Activated CD4-positive, alpha-beta T cell treated with anti-CD3 and anti-CD28 coated beads, Interleukin-2, amount 50 U/mL, for 16 hours (primary cell): ENCODE measurements around the gene HIPK3.
"Not testable (repeated sequence)": the region's sequence is repeated elsewhere in the genome, so short reads cannot be mapped to it uniquely, and the experiment has no call there.

Experiments
- DNase-seq: peaks from one replicate; pipeline ENCODE4 v3.0.0-alpha.2; 2020

The HIPK3 gene

DNA sequence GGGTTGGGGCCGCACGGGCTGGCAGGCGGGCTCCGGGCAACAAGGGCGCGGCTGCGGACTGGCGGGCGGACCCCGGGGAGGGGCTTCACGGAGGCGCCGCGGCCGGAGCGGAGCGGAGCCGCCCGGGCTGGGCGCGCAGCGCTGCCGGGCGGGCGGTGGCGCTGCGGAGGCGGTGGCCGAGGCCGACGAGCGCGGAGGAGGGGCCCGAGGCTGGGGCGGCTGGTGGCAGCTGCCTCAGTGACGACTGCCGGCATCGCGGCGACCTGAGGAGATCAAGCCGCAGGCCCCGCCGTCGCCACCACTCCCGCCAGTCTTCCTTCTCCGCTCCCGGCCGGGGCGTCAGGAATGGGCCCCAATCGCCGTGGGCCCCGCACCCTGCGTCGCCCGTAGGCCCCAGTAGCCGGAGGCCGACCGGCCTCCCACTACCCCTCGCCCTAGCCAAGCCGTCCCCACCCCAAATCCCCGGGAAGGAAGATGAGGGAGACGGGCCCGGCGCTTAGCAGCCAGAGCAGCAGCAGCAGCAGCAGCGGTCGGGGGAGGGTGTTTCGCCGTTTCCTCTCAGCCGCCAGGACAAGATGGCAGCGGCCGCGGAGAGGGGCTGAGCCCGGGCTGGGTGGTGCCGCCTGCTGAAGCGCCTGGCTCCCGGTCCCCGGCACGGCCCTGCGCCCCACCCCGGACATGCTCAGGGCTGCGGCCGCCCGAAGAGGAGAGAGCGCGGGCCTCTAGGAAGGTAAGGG lies at the start of gene HIPK3:
HIPK3 (plus strand) TSS at position 222 of the 737 bp plus-strand sequence.
- DNase-seq: peak; percentile 82

DNA sequence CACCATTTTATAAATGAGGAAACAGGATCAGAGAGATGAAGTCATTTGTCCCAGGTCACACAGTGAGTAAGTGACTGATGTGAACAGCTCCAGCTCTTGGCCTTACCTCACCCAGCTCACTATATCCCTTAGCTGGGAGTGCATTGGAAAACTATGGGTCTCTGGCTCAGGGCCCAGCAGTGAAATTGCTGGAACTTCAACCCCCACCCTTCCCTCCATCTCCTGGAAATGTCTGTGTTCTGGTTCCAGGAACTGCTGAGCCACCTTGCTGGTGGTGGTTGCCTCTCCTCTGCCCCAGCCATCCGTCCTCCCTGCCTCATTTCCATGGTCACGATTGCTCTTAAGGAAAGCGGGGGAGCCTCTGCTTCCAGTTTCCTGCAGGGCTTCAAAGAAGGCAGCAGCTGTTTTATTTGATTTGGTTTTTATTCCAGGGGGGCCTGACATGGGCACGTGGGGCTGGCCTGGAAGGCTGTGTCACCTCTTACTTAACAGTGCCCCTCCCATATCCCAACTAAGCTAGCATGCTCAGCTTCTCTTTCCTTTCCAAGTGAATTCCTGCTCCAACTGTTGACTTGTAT lies 49.7 kb upstream of the HIPK3 start:
- no peak for DNase-seq

DNA sequence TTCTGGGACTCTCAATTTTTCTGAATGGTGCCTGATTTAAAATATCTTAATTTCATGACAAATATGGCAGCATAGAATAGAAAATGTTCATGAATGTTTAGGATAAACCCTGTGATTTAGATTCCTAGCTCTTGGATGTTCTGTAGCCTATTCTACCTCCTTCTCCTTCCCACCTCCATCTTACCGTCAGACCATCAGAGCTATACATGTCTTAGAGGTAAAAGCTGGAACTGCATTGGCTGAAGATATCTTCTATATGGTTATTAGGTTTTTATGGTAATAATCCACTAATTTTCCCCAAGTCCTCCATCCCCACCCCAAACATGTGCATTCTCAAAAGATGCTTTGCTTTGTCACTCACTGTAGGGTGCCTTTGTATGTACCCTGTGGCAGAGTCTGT lies 49.0 kb upstream of the HIPK3 start:
- no peak for DNase-seq

DNA sequence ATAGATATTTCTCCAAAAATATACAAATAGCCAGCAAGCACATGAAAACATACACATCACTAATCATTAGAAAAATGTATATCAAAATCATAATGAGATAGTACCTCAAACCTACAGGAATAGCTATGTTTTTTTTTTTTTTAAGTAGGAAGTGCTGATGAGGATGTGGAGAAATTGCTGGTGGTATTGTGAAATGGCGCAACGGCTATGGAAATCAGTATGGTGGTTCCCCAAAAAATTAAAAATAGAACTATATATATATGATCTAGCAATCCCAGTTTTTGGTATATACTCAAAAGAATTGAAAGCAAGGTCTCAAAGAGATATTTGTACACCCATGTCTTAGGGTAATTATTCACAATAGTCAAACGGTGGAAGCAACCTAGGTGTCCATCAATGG lies 46.0 kb upstream of the HIPK3 start:
- DNase-seq: no peak

DNA sequence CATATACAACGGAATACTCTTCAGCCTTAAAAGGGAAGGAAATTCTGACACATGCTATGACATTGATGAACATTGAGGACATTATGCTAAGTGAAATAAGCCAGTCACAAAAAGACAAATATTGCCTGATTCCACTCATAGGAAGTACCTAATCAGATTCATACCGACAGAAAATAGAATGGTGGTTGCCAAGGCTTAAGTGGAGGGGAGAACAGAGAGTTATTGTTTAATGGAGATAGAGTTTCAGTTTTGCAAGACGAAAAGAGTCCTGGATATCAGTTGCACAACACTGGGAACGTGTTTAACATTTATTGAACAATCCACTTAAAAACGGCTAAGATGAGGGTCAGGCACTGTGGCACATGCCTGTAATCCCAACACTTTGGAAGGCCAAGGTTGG lies 45.6 kb upstream of the HIPK3 start:
- no peak for DNase-seq

DNA sequence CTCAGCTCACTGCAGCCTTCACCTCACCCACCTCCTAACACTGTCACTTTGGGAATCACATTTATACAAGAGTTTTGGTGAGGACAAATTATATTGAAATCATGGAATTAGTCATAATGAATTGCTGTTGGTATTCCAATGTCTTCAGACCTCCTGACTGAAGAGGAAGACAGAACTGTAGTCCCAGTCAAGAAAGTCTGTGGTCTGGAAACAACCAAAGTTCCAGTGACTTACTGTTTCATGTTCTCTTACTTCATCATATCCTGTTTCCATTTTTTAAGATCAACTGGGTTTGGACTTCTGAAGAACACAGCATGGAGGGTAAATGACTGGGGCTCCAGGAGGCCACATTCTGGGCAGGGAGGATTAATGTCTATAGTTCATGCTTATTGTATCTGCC lies 43.0 kb upstream of the HIPK3 start:
- DNase-seq: no peak

DNA sequence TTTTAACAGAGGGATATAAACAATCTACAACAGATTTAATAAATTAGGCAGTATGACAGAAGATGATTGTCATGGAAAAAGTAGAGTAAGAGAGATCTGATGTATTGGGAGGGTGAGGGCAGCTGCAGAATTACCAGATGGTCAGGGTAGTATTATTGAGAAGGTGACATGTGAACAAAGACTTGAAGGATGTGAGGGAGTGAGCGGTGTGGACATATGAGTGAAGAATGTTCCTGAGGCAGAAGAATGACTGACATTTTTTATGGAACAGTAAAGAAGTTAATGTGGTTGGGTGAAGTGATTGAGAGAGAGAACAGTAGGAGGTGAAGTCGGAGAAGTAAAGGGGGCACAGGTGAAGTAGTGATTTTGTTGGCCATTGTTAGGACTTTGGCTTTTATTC lies 42.4 kb upstream of the HIPK3 start:
- DNase-seq: no peak

DNA sequence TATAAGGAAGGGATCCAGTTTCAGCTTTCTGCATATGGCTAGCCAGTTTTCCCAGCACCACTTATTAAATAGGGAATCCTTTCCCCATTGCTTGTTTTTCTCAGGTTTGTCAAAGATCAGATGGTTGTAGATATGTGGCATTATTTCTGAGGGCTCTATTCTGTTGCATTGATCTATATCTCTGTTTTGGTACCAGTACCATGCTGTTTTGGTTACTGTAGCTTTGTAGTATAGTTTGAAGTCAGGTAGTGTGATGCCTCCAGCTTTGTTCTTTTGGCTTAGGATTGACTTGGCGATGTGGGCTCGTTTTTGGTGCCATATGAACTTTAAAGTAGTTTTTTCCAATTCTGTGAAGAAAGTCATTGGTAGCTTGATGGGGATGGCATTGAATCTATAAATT lies 40.5 kb upstream of the HIPK3 start:
- not testable (repeated sequence) for DNase-seq

DNA sequence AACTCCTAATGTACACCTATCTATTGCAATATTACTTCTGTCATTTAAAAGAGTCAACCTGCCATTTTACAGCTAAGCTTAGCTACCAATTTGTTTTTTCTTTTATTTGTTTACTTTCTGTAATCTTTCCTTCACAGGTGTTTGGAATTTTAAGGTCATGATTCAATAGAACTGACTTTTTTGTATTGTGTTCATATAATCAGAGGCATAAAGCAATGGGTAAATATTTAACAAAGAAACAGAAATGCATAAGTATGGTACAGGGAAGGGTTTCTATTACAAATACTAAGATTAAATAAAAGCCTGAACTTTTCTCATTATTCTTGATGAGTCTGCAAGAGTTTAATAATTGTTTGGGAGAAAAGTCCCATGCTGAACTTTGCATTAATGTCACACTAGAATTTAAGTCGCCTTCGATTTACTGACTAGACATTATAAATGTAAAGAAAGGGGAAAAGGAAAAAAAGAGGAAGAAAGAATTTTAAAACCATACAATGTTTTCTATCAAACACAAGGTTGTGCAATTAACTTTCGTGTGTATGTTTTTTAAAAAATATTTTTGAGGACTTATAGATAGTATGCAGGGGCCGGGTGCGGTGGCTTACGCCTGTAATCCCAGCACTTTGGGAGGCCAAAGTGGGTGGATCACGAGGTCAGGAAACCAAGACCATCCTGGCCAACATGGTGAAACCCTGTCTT lies 35.0 kb upstream of the HIPK3 start:
- DNase-seq: no peak

DNA sequence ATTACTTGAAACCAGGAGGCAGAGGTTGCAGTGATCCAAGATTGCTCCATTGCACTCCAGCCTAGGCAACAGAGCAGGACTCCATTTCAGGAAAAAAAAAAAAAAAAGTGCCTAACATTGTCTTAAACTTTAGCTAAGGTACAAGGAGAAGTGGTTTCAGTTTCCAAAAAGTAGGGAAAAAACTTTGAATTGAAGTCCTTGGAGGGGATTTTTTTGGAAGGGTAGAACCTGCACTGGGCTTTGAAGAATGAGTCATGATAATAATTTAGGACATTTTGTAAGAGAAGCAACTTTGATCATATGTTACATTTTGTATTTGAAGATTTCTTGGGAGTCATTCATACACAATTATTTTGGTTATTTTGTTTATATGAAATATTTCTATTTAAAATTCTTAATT lies 31.8 kb upstream of the HIPK3 start:
- no peak for DNase-seq

DNA sequence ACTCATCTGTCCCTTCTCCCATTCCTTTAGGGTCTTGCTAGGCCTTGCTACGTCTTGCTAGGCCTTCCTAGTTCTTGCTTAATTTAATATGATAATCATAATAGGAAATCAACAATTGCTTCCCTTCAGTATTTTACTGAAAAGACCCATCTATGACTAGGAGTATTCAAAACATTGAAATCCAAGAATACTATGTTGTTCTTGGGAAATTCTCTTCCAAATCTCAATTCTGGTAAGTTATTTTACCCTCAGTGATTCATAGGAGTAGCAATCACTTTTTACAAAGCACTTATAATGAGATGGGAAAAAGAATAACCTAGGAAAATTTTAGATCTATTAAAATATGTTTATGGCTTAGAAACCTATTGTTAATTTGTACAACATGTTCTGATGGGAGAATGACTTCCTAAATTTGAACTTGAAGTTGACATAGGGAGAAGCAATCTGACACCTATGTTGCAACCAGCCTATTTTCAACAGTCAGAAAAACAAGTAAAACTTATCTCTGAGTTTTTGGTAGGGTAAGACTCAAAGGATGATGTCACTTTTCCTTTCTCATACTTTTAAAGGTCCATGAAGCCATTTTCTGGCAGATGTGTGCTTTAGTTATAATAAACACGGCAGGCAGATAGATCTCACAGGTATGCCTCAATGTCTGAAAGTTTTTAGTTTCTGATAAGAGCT lies 29.5 kb upstream of the HIPK3 start:
- no peak for DNase-seq

DNA sequence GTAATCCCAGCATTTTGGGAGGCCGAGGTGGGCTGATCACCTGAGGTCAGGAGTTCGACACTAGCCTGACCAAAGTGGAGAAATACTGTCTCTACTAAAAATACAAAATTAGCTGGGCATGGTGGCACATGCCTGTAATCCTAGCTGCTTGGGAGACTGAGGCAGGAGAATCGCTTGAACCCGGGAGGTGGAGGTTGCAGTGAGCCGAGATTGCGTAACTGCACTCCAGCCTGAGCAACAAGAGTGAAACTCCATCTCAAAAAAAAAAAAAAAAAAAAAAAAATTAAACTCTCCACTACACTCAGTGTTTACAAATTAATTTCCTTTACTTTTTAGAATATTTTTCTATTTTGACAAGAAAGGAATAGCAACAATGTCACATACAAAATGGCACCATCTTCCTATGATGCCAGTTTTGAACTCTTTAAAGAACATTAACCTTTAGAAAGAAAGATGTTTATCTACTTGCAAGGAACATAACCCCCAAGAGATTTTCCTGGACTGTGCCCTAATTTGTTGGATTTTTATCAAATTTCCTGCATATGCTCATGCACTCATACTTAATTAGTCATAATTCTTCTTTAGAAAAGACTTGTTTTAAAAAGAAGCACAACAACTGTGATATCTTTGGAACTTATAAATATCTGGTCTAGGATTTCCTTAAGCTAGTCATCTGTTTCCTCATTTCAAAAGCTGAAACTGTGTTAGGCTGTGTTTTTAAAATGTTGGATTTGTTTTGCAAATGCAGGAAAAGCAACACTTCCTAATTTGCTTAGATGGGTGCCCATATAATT lies 22.6 kb upstream of the HIPK3 start:
- no peak for DNase-seq

DNA sequence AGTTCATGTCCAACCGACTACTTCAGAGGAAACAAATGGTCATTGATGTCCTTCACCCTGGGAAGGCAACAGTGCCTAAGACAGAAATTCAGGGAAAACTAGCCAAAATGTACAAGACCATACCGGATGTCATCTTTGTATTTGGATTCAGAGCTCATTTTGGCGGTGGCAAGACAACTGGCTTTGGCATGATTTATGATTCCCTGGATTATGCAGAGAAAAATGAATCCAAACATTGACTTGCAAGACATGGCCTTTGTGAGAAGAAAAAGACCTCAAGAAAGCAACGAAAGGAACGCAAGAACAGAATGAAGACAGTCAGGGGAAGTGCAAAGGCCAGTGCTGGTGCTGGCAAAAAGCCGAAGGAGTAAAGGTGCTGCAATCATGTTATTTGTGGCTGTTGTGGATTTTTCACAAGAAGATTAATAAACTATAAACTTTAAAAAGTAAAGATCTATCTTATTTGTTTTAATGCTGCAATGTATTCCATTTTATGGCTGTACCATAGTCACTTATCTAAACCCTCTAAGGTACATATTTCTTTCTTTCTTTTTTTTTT lies 20.1 kb upstream of the HIPK3 start:
- DNase-seq: no peak

DNA sequence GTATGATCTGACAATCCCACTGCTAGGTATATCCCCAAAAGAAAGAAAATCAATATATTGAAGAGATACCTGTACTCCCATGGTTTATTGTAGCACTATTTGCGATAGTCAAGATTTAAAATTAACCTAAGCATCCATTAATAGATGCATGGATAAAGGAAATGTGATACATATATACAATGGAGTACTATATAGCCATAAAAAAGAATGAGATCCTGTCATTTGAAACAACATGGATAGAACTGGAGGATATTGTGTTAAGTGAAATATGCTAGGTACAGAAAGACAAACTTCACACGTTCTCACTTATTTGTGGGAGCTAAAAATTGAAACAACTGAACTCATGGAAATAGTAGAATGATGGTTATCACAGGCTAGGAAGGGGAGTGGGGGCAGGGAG lies 14.6 kb upstream of the HIPK3 start:
- DNase-seq: no peak

DNA sequence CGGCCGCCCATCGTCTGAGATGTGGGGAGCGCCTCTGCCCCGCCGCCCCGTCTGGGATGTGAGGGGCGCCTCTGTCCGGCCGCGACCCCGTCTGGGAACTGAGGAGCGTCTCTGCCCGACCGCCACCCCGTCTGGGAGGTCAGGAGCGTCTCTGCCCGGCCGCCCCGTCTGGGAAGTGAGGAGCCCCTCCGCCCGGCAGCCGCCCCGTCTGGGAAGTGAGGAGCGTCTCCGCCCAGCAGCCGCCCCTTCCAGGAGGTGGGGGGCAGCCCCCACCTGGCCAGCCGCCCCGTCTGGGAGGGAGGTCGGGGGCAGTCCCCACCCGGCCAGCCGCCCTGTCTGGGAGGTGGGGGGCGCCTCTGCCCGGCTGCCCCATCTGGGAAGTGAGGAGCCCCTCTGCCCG lies 13.5 kb upstream of the HIPK3 start:
- DNase-seq: not testable (repeated sequence)

DNA sequence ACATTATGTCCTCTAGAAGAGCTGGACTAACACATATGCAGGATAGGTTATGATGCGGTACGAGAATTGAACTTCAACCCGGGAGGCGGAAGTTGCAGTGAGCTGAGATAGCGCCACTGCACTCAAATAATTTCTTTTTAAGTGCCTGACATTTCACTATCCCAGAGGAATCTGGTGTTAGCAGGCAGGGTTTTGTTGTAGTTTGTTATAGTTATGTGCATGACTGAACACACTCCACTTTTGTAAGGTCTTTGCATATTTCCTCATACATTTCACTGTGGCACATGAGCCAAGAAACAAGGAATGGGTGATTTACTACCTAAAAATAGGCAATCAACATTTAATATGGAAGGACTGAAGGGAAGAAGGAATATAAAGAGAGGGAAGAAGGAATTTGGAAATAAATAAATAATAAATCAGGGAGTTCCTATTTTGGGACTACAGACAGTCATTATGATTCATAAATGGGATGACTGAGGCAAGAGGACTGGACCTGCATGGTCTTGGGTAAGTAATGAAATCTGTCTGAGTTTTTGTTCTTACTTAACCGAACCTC lies 8.7 kb upstream of the HIPK3 start:
- no peak for DNase-seq

DNA sequence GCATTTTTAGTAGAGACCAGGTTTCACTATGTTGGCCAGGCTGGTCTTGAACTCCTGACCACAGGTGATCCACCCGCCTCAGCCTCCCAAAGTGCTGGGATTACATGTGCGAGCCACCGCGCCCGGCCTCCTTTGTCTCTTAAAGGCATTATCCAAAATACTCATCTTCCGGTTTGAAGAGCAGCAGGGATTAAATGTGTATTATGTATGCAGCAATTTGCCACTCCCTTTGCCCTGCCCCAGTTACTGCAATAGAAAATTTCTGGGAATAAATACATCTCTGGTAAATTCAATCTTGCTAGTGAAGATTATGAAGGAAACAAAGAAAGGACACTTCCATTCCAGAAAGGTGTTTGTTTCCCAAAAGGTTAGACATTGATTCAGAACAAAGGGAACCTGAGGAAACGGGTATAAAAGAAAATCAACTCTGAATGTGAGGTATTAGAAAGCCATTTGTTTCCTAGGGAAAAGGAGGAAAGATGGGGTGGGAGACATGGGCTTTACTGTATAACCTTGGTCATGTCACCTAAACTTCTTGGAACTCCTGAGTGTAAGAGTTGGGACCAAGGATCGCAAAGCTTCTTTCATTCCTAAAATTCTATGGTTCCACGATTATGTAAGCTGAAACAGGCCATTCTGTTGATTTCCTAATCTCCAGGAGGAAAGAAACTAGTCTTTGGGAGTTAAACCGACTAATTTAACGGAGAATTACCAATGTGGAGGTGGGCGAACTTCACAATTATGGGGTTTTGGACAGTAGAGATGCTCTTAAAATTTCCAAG lies 959 bp upstream of the HIPK3 start:
- DNase-seq: no peak

DNA sequence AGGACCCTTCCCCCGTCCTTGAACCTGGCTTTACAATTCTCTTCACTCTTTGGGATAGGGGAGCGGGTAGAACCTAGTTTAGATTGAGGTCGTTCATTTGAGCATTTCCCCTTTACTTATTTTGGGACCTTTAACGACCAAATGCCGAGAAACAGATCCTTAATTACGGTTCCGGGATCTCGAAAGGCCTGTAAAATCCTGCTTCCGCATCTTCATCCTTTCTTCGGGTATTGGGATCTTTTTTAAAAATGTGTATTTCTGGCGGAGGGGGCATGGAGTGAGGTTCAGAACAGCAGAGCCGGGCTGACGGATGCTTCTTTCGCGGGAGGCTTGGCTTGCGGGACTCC lies 395 bp upstream of the HIPK3 start:
- DNase-seq: no peak

DNA sequence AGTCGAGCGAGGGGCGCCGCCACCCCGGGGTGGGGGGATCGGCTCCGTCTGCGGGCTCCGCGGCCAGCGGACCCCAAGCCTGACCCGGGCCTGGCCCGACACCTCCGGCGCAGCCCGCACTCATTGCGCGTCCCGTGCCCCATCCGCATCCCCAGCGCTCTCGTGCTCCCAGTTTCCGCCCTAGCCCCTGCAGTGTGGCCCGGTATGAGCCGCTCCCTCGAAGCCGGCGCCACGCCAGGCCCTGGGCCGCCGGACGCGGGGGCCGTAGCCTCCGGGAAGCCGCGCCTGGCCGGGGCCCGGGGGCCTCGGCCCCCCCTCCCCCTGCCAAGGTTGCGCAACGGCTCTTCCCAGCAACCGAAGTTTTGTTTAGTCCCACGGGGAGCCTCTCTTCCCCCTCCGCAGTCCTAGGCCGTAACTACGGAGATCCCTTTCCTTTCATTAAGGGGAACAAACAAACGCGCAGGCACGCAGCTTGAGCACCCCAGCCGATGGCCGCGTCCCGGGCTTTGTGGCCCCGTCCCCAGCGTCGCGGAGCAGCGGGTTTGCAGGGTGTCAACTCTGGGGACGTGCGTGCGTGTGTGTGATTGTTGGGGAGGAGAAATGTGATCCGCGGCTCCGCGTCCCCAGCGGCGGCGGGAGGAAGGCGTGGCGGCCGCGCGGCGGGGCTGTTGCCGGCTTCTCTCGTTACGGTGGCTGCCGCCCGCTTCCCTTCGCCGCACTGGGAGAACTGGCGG lies 883 bp downstream of the HIPK3 start:
- peak; percentile 78 for DNase-seq

DNA sequence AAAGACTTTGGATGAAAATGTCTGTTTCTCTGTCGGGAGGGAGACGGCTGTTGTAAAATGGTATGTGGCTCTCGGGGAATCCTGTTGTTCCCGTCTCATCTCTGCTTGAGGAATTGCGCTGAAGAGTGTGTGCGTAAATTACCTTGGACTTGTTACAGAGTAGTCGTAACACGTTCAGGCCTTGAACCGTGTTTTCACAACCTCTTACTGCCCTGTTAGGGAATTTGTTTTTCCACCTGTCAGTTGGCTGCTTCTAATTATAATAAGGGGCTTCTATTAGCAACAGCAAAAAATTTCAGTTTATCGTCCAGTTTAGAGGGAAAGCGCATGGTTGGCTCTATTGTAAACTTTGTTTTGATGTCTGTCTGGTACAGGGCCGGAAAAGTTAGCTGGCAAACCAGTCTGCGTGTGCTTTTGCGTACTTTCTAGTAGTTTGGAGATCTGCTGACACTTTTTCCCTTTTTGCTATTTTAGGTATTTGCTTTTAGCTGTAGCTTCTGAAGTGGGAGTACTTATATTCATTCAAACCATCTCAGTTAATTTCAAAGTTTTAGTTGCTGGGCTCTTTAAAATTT lies 1.5 kb downstream of the HIPK3 start:
- peak; percentile 23 for DNase-seq
